Measurements from ENCODE around the gene CTNNAL1.
"Not testable (repeated sequence)": the region's sequence is repeated elsewhere in the genome, so short reads cannot be mapped to it uniquely, and the experiment has no call there.

Gene CTNNAL1

GRCh38 chr9:108928386-108928785, 84.9 kb downstream of the CTNNAL1 start:
- DNase-seq (ENCODE audit: low spot score) = no peak

- no peak for DNase-seq (ENCODE audit: low spot score)
These were observed 88.8 kb downstream of the CTNNAL1 start for GRCh38 chr9:108924466-108924865.

GRCh38 chr9:108921200-108921599, 92.1 kb downstream of the CTNNAL1 start:
- DNase-seq (ENCODE audit: low spot score) = no peak

- not testable (repeated sequence) for DNase-seq (ENCODE audit: low spot score)
These were observed 92.9 kb downstream of the CTNNAL1 start for GRCh38 chr9:108920401-108920800.

- no peak for DNase-seq (ENCODE audit: low spot score)
These were observed 93.8 kb downstream of the CTNNAL1 start for GRCh38 chr9:108919517-108919916.

GRCh38 chr9:108913391-108913790, 99.9 kb downstream of the CTNNAL1 start:
- DNase-seq (ENCODE audit: low spot score) = no peak

- DNase-seq (ENCODE audit: low spot score) = no peak
These were observed 101.5 kb downstream of the CTNNAL1 start for GRCh38 chr9:108911820-108912219.

- no peak for DNase-seq (ENCODE audit: low spot score)
These were observed 102.4 kb downstream of the CTNNAL1 start for GRCh38 chr9:108910914-108911313.

- no peak for DNase-seq (ENCODE audit: low spot score)
These were observed 102.9 kb downstream of the CTNNAL1 start for GRCh38 chr9:108910402-108910801.

GRCh38 chr9:108905494-108905893, 107.8 kb downstream of the CTNNAL1 start:
- no peak for DNase-seq (ENCODE audit: low spot score)

GRCh38 chr9:108904161-108904560, 109.1 kb downstream of the CTNNAL1 start:
- DNase-seq (ENCODE audit: low spot score) = no peak

GRCh38 chr9:108903420-108904103, 109.7 kb downstream of the CTNNAL1 start:
- DNase-seq (ENCODE audit: low spot score) = no peak

- DNase-seq (ENCODE audit: low spot score) = no peak
These were observed 113.1 kb downstream of the CTNNAL1 start for GRCh38 chr9:108900176-108900575.

GRCh38 chr9:108899023-108899695, 114.1 kb downstream of the CTNNAL1 start:
- DNase-seq (ENCODE audit: low spot score) = not testable (repeated sequence)

- no peak for DNase-seq (ENCODE audit: low spot score)
These were observed 115.8 kb downstream of the CTNNAL1 start for GRCh38 chr9:108897324-108898096.

- DNase-seq (ENCODE audit: low spot score) = no peak
These were observed 118.9 kb downstream of the CTNNAL1 start for GRCh38 chr9:108894225-108894997.
